ENCODE results near the gene C19orf38. TPM values are rescaled to one million over a fixed set of nuclear protein-coding genes. Genes with fewer than 3 reads are reported as not detected.
"Not testable (repeated sequence)": the region's sequence is repeated elsewhere in the genome, so short reads cannot be mapped to it uniquely, and the experiment has no call there.

Gene C19orf38
- total RNA-seq, 2 donors from 2014 or later = 1.1 to 1.2 TPM

- intact Hi-C loops (cut with DNase I) = loop anchor here (5.0 to 10.0 kb wide), 3 partner anchors 55 to 153 kb away; partner anchors contain the start of genes DNM2 (in 1 of the 2), TIMM29 (in 1 of the 2) and YIPF2 (in 1 of the 2)
- not testable (repeated sequence) for ATAC-seq, DNase-seq
Measured at GRCh38 chr19:10869872-10870311, 21.7 kb downstream of the C19orf38 start.

- intact Hi-C loops (cut with DNase I) = loop anchor here in 1 of 2 donors (5.0 to 10.0 kb wide), 2 partner anchors 54 to 153 kb away; partner anchors contain the start of genes DNM2, TIMM29 and YIPF2
- DNase-seq (no peak), ATAC-seq (peak; percentile 0 to 18)
Measured at GRCh38 chr19:10870501-10870954, 22.3 kb downstream of the C19orf38 start.

GRCh38 chr19:10870955-10871603, 22.9 kb downstream of the C19orf38 start, which contains the start of gene CARM1:
Gene CARM1, plus strand, starts transcription at chr19:10871553. Its CDS starts 150 bp downstream, at chr19:10871703.
- intact Hi-C loops (cut with DNase I) = loop anchor here in 1 of 2 donors (5.0 to 10.0 kb wide), 2 partner anchors 54 to 154 kb away; partner anchors contain the start of genes DNM2, TIMM29 and YIPF2
- ATAC-seq (peak; percentile 96 to 97), DNase-seq (peak; percentile 99)

- DNase-seq (peak; percentile 62), ATAC-seq (peak in 1 of 2 donors; percentile 1)
- intact Hi-C loops (cut with DNase I) = loop anchor here in 1 of 2 donors (5.0 to 10.0 kb wide), 2 partner anchors 53 to 155 kb away; partner anchors contain the start of genes DNM2, TIMM29 and YIPF2
Measured at GRCh38 chr19:10871711-10872545, 23.7 kb downstream of the C19orf38 start.

- DNase-seq (no peak), ATAC-seq (no peak)
- intact Hi-C loops (cut with DNase I) = loop anchor here in 1 of 2 donors (5.0 to 10.0 kb wide), 2 partner anchors 52 to 155 kb away; partner anchors contain the start of genes DNM2, TIMM29 and YIPF2
Measured at GRCh38 chr19:10872546-10873107, 24.4 kb downstream of the C19orf38 start.

GRCh38 chr19:10874024-10874423, 25.8 kb downstream of the C19orf38 start:
- no peak for DNase-seq
- ATAC-seq = no peak
- intact Hi-C loops (cut with DNase I) = loop anchor here in 1 of 2 donors (5.0 to 10.0 kb wide), 2 partner anchors 51 to 157 kb away; partner anchors contain the start of genes DNM2, TIMM29 and YIPF2

GRCh38 chr19:10876459-10877240, 28.4 kb downstream of the C19orf38 start:
- intact Hi-C loops (cut with DNase I) = loop anchor here in 1 of 2 donors (10.0 kb wide), 1 partner anchor 48 kb away; the partner anchor contains the start of genes TIMM29 and YIPF2
- DNase-seq (peak; percentile 63), ATAC-seq (peak; percentile 20 to 53)

- not testable (repeated sequence) for ATAC-seq, DNase-seq
- intact Hi-C loops (cut with DNase I) = loop anchor here in 1 of 2 donors (10.0 kb wide), 1 partner anchor 47 kb away; the partner anchor contains the start of genes TIMM29 and YIPF2
Measured at GRCh38 chr19:10877608-10878007, 29.4 kb downstream of the C19orf38 start.

GRCh38 chr19:10878253-10878652, 30.0 kb downstream of the C19orf38 start:
- intact Hi-C loops (cut with DNase I) = loop anchor here in 1 of 2 donors (10.0 kb wide), 1 partner anchor 47 kb away; the partner anchor contains the start of genes TIMM29 and YIPF2
- DNase-seq (no peak), ATAC-seq (no peak)

GRCh38 chr19:10881403-10882107, 33.3 kb downstream of the C19orf38 start:
- intact Hi-C loops (cut with DNase I) = loop anchor here in 1 of 2 donors (5.0 kb wide), 1 partner anchor 36 kb away; no protein-coding TSS in a partner anchor
- ATAC-seq = no peak

GRCh38 chr19:10882108-10882457, 33.9 kb downstream of the C19orf38 start:
- peak; percentile 60 to 83 for ATAC-seq
- intact Hi-C loops (cut with DNase I) = loop anchor here in 1 of 2 donors (5.0 kb wide), 1 partner anchor 35 kb away; no protein-coding TSS in a partner anchor
- peak; percentile 43 for DNase-seq

More at GRCh38 chr19:10881403-10882107, 33.3 kb downstream of the C19orf38 start:
- no peak for DNase-seq

GRCh38 chr19:10884274-10884673, 36.1 kb downstream of the C19orf38 start:
- no peak for DNase-seq
- intact Hi-C loops (cut with DNase I) = loop anchor here in 1 of 2 donors (5.0 kb wide), 1 partner anchor 33 kb away; no protein-coding TSS in a partner anchor
- ATAC-seq = peak in 1 of 2 donors; percentile 18

GRCh38 chr19:10885201-10886169, 37.3 kb downstream of the C19orf38 start:
- DNase-seq (no peak), ATAC-seq (no peak)
- intact Hi-C loops (cut with DNase I) = no loop called here

GRCh38 chr19:10887616-10888367, 39.6 kb downstream of the C19orf38 start:
- ATAC-seq (peak in 1 of 2 donors; percentile 21), DNase-seq (no peak)
- intact Hi-C loops (cut with DNase I) = no loop called here

- intact Hi-C loops (cut with DNase I) = no loop called here
Measured at GRCh38 chr19:10888421-10888866, 40.2 kb downstream of the C19orf38 start.

More at GRCh38 chr19:10888421-10888866, 40.2 kb downstream of the C19orf38 start:
- DNase-seq = no peak
- no peak for ATAC-seq

Data from left cardiac atrium (tissue), 4 donors.